SK-N-SH treated with all-trans-retinoic acid at 6 μM for 48 hours (cell line): ENCODE data around the gene MEX3A.

Experiments
- ARNTL ChIP-seq: fragments of 450-650 bp; formaldehyde crosslinking; IDR thresholded peaks from 2 replicates; pipeline ENCODE4 v1.5.0; 2020; ENCODE audit warnings: low read depth, mild to moderate bottlenecking, moderate library complexity, borderline replicate concordance
- CREB5 ChIP-seq: fragments of 250-450 bp; sonication (Bioruptor Pico); IDR thresholded peaks from 2 replicates; pipeline ENCODE4 v1.5.1; 2020; ENCODE audit warnings: low read depth, mild to moderate bottlenecking, moderate library complexity
- ESRRG ChIP-seq: fragments of 250-450 bp; sonication (Bioruptor Pico); IDR thresholded peaks from 2 replicates; pipeline ENCODE4 v1.6.1; 2021; ENCODE audit warnings: mild to moderate bottlenecking
- GLIS3 ChIP-seq: fragments of 250-450 bp; sonication (Bioruptor Pico); IDR thresholded peaks from 2 replicates; pipeline ENCODE4 v1.5.0; 2020; ENCODE audit warnings: mild to moderate bottlenecking, moderate library complexity
- OSR1 ChIP-seq: fragments of 250-450 bp; sonication (Bioruptor Pico); IDR thresholded peaks from 2 replicates; pipeline ENCODE4 v1.8.0; 2022; ENCODE audit warnings: moderate library complexity, mild to moderate bottlenecking, inconsistent platforms
- PATZ1 ChIP-seq: fragments of 250-450 bp; sonication (Bioruptor Pico); IDR thresholded peaks from 2 replicates; pipeline ENCODE4 v1.8.0; 2020; ENCODE audit warnings: mild to moderate bottlenecking, moderate library complexity, borderline replicate concordance
- RARB ChIP-seq: fragments of 250-450 bp; sonication (Bioruptor Pico); IDR thresholded peaks from 2 replicates; pipeline ENCODE4 v1.8.0; 2021; ENCODE audit warnings: mild to moderate bottlenecking, moderate library complexity
- TOX ChIP-seq: fragments of 250-450 bp; sonication (Bioruptor Pico); IDR thresholded peaks from 2 replicates; pipeline ENCODE4 v1.8.0; 2021; ENCODE audit warnings: mild to moderate bottlenecking, moderate library complexity, borderline replicate concordance
- TSHZ2 ChIP-seq: fragments of 250-450 bp; sonication (Bioruptor Pico); IDR thresholded peaks from 2 replicates; pipeline ENCODE4 v1.5.0; 2020; ENCODE audit warnings: mild to moderate bottlenecking, moderate library complexity
- ZC3H10 ChIP-seq: fragments of 250-450 bp; sonication (Bioruptor Pico); IDR thresholded peaks from 2 replicates; pipeline ENCODE4 v1.5.1; 2021; ENCODE audit warnings: mild to moderate bottlenecking, moderate library complexity
- ZFP3 ChIP-seq: fragments of 250-450 bp; sonication (Bioruptor Pico); IDR thresholded peaks from 2 replicates; pipeline ENCODE4 v1.5.0; 2020; ENCODE audit warnings: mild to moderate bottlenecking, moderate library complexity
- ZNF8 ChIP-seq: fragments of 450-650 bp; formaldehyde crosslinking; IDR thresholded peaks from 2 replicates; pipeline ENCODE4 v1.5.0; 2020; ENCODE audit warnings: mild to moderate bottlenecking, moderate library complexity

GRCh38 chr1:156122086-156122485 lies 39.8 kb upstream of the MEX3A start:
- no peak; the same call in 1 of the 2 replicates for TF ChIP-seq TOX
- TF ChIP-seq ZNF8, result no peak
- no peak for TF ChIP-seq OSR1
- no peak for TF ChIP-seq GLIS3
- TF ChIP-seq TSHZ2 (CRISPR knock-in tag), result no peak
- TF ChIP-seq RARB, result no peak
- TF ChIP-seq ESRRG, result no peak
- no peak for TF ChIP-seq ZFP3 (CRISPR knock-in tag)
- TF ChIP-seq ARNTL (CRISPR knock-in tag), result no peak
- TF ChIP-seq ZC3H10 (CRISPR knock-in tag), result peak; percentile 13; the same call in 1 of the 2 replicates
- no peak for TF ChIP-seq PATZ1
- TF ChIP-seq CREB5 (CRISPR knock-in tag), result no peak
